Lung (tissue), 12 donors: ENCODE results near the gene DNMT3L. TPM values are rescaled to one million over a fixed set of nuclear protein-coding genes. Genes with fewer than 3 reads are reported as not detected.

Experiments used
- ATAC-seq: fragments of 200-7000 bp; cut with Tn5 transposase; one replicate; pipeline ENCODE4 v1.9.1; 2020; ENCODE audit warnings: moderate number of reproducible peaks; ENCODE audit not compliant: insufficient read depth, low FRiP score
- DNase-seq, 3 donors: peaks; one replicate each; pipeline ENCODE4 v3.0.0-alpha.2; 2013 to 2017
- H3K27ac ChIP-seq, 2 donors: one replicate each; pipeline ENCODE4 v1.5.1; 2013; ENCODE audit warnings: mild to moderate bottlenecking in 2 of 2, moderate library complexity in 2 of 2, control low read depth in 1 of 2, inconsistent platforms in 1 of 2, low read depth in 1 of 2, low read length in 1 of 2
- H3K27me3 ChIP-seq, 3 donors: one replicate each; pipeline ENCODE4 v1.5.1; 2013; ENCODE audit warnings: low read length in 2 of 3; ENCODE audit not compliant: control insufficient read depth in 3 of 3, insufficient read depth in 3 of 3
- H3K36me3 ChIP-seq, 4 donors: one replicate each; pipeline ENCODE4 v1.5.1; 2013; ENCODE audit warnings: low read length in 4 of 4, mild to moderate bottlenecking in 1 of 4, moderate library complexity in 1 of 4; ENCODE audit not compliant: control insufficient read depth in 4 of 4, insufficient read depth in 4 of 4
- H3K4me1 ChIP-seq, 5 donors: one replicate each; pipeline ENCODE4 v1.5.1; 2013; ENCODE audit warnings: low read length in 5 of 5, mild to moderate bottlenecking in 2 of 5, moderate library complexity in 1 of 5; ENCODE audit not compliant: control insufficient read depth in 5 of 5, insufficient read depth in 5 of 5
- H3K4me3 ChIP-seq: one replicate; pipeline ENCODE4 v1.5.1; 2013; ENCODE audit warnings: mild to moderate bottlenecking, control low read depth, moderate library complexity
- H3K9ac ChIP-seq, 2 donors: one replicate each; pipeline ENCODE4 v1.5.1; 2013; ENCODE audit warnings: low read length in 2 of 2, control low read depth in 1 of 2; ENCODE audit not compliant: insufficient read depth in 1 of 2
- H3K9me3 ChIP-seq, 4 donors: one replicate each; pipeline ENCODE4 v1.5.1; 2013; ENCODE audit warnings: low read length in 3 of 4, mild to moderate bottlenecking in 1 of 4, moderate library complexity in 1 of 4; ENCODE audit not compliant: control insufficient read depth in 4 of 4, insufficient read depth in 3 of 4
- WGBS, 2 donors: extraction: QIAGEN DNeasy Blood & Tissue Kit; methylation state at CpG; one replicate each; pipeline ENCODE4 v1.1.7; 2013; 5-methylcytosine and 5-hydroxymethylcytosine counted together
- polyA plus RNA-seq, 2 donors: library from polyadenylated mRNA; stranded (reverse); fragments of 200-250 nt; gene quantifications; one replicate each; pipeline ENCODE4 v1.2.1, GENCODE V29; 2013
- total RNA-seq, 2 donors: library from RNA; depleted of rRNA in 1 of 2; stranded (reverse); fragments of >200 nt in 1 of 2; gene quantifications; one replicate each; pipeline ENCODE4 v1.2.1, GENCODE V29; 2014 to 2021
- TF ChIP-seq, protein P1 (sequence below): IDR thresholded peaks from 2 replicates; pipeline ENCODE4 v1.5.1; 2012; ENCODE audit warnings: mild to moderate bottlenecking; ENCODE audit errors: control extremely low read depth, extremely low read depth
- donor health status: control.
- donor health status: control.
- donor health status: Bipolar disorder and iron deficiency.
- donor health status: healthy.
- donor health status: DM: yes; HTN: yes; CAD: no.

Gene DNMT3L
- total and polyA plus RNA-seq, 4 donors: not detected

DNA sequence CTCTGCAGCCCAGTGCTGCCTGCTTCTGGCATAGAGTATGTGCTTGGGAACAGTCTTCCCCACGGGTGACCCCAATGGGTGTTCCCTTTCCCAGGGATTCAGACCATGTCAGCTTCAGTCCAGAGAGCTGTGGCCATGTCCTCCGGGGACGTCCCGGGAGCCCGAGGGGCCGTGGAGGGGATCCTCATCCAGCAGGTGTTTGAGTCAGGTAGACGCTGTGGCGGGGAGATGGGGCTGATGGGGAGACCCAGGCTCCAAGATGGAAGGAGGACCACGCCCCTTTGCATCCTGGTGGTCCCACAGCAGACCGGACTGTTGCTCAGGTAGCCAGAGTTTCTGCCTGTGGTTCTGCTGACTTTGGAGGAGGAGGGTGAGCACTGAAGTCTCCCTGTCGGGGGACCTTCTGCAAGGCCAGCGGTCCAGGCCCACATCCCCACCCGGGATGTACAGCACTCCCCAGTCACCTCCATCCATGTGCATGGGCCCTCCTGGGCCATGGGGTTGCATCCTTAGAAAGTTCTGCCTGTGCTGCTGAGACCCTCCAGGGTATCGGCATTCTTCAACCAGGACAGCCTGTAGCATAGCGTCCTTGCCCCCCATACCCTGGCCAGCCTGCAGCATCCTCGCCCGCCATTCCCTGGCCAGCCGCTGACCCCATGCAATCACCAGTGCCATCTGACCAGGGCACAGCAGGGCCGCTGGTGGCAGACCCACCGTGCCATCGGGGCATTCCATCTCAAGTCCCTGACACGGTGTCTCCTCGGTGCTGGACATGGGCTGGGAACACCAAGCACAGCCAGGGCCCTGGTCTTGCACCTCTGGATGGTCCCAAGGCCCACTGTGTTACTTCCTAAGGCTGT is 26.8 kb upstream of the DNMT3L start:
- Histone ChIP-seq H3K4me1 (peaks cover 0 to 14% (median 4%) of the 10 kb centered on the region in 5 donors), H3K4me3 (no peak overlapping the region), H3K27ac (no peak overlapping the region), H3K9ac (no peak overlapping the region), H3K27me3 (peaks cover 0 to 25% (median 0%) of the 10 kb centered on the region in 3 donors), H3K9me3 (no peaks in the 10 kb centered on the region), H3K36me3 (no peaks in the 10 kb centered on the region)
- ATAC-seq (no peak), DNase-seq (no peak)
- WGBS, 2 donors: 93 to 94% methylated on average over 23 of the region's 23 CpGs
- TF ChIP-seq, protein P1, sequence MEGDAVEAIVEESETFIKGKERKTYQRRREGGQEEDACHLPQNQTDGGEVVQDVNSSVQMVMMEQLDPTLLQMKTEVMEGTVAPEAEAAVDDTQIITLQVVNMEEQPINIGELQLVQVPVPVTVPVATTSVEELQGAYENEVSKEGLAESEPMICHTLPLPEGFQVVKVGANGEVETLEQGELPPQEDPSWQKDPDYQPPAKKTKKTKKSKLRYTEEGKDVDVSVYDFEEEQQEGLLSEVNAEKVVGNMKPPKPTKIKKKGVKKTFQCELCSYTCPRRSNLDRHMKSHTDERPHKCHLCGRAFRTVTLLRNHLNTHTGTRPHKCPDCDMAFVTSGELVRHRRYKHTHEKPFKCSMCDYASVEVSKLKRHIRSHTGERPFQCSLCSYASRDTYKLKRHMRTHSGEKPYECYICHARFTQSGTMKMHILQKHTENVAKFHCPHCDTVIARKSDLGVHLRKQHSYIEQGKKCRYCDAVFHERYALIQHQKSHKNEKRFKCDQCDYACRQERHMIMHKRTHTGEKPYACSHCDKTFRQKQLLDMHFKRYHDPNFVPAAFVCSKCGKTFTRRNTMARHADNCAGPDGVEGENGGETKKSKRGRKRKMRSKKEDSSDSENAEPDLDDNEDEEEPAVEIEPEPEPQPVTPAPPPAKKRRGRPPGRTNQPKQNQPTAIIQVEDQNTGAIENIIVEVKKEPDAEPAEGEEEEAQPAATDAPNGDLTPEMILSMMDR: no peak

DNA sequence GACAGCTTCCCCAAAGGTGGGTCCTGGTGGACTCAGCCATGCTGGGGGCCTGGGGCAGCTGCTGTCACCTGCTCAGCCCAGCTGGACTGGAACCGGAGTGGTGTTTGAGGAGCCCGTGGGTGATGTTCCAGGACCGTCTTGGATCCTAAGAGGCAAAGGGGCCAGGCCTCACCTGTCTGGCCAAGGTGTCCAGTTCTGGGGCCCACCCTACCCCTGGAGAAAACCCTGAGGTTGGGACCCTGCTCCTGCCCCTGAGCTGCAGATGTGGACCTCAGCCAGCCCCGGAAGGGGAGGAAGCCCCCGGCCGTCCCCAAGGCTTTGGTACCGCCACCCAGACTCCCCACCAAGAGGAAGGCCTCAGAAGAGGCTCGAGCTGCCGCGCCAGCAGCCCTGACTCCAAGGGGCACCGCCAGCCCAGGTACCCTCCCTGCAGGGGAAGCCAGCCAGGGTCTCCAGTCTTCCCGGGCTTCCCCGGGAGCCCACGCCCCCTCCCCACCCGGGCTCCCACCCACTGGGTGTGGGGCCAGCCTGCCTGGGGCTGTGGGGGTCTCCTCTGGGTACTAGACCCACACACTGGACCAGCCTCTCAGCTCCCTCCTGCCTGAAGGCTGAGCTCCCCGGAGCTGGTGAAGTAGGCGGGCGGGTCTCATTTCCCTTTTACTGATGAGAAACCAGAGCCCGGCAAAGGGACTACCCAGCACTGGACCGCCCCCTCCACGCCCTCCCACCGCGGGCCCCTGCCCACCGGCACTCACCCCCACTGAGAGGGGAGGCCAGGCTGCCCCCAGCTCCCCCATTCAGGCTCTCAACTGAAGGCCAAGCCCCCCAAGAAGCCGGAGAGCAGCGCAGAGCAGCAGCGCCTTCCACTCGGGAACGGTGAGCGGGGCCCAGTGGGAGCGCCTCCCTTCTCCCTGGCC is 25.3 kb upstream of the DNMT3L start:
- ATAC-seq (no peak), DNase-seq (no peak)
- no peak overlapping the region for H3K4me3 ChIP-seq
- H3K36me3 ChIP-seq: no peaks in the 10 kb centered on the region
- H3K9me3 ChIP-seq: no peaks in the 10 kb centered on the region
- no peak overlapping the region for H3K9ac ChIP-seq
- no peak overlapping the region for H3K27ac ChIP-seq
- TF ChIP-seq, protein P1: no peak
- H3K27me3 ChIP-seq: peaks cover 0 to 25% (median 0%) of the 10 kb centered on the region in 3 donors
- WGBS, 2 donors: 77 to 82% methylated on average over 29 to 31 of the region's 31 CpGs
- peaks cover 0 to 15% (median 4%) of the 10 kb centered on the region in 5 donors for H3K4me1 ChIP-seq

DNA sequence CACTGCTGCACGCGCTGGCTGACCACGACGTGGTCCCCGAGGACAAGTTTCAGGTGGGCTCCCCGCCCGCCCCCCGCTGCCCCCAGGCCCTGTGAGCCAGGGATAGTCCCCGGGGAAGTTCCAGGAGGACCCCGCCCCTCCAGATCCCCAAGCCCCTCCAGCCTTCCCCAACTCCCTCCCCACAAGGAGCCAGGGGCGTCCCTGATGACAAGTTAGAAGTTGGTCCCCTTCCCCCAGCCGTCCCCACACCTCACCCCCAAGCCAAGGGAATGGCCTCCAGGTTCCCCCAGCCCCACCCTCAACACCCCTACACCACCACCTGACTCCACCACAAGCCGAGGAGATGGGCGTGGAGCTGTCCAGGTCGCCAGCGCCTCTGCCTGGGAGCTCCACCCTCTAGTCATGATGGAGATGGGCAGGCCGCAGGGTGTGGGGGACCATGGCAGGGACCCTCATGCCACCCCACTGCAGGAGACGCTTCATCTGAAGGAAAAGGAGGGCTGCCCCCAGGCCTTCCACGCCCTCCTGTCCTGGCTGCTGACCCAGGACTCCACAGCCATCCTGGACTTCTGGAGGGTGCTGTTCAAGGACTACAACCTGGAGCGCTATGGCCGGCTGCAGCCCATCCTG is 24.5 kb upstream of the DNMT3L start:
- TF ChIP-seq, protein P1: no peak
- no peak overlapping the region for H3K9ac ChIP-seq
- H3K4me1 ChIP-seq: peaks cover 0 to 15% (median 4%) of the 10 kb centered on the region in 5 donors
- ATAC-seq: no peak
- WGBS, 2 donors: 56 to 82% methylated on average over 21 of the region's 21 CpGs
- no peak for DNase-seq
- H3K27me3 ChIP-seq: peaks cover 0 to 25% (median 0%) of the 10 kb centered on the region in 3 donors
- H3K9me3 ChIP-seq: no peaks in the 10 kb centered on the region
- H3K27ac ChIP-seq: no peak overlapping the region
- H3K4me3 ChIP-seq: no peak overlapping the region
- no peaks in the 10 kb centered on the region for H3K36me3 ChIP-seq
